VCaP (cell line): Measurements from ENCODE around the gene CPNE4.

Source experiments
- H3K27ac ChIP-seq: fragments of 450-650 bp; 2 replicates; pipeline ENCODE4 v1.5.1; 2017
- CTCF ChIP-seq: fragments of 450-650 bp; conservative IDR thresholded peaks from 2 replicates; pipeline ENCODE4 v1.5.1; 2017; ENCODE audit warnings: mild to moderate bottlenecking, moderate library complexity

Gene CPNE4

GRCh38 chr3:131743126-131743525, 291.7 kb downstream of the CPNE4 start:
- no peak overlapping the region for H3K27ac ChIP-seq
- TF ChIP-seq CTCF, result no peak

- no peak for TF ChIP-seq CTCF
- H3K27ac ChIP-seq, result peak overlapping the region; percentile 25; the same call in 1 of the 2 replicates
These were observed 295.6 kb downstream of the CPNE4 start for GRCh38 chr3:131739211-131739610.

- no peak for TF ChIP-seq CTCF
- peak overlapping the region; percentile 25; the same call in 1 of the 2 replicates for H3K27ac ChIP-seq
These were observed 296.7 kb downstream of the CPNE4 start for GRCh38 chr3:131738095-131738494.

- TF ChIP-seq CTCF, result no peak
- peak overlapping the region; percentile 44 for H3K27ac ChIP-seq
These were observed 299.3 kb downstream of the CPNE4 start for GRCh38 chr3:131735544-131735943.

GRCh38 chr3:131735116-131735515, 299.7 kb downstream of the CPNE4 start:
- peak overlapping the region; percentile 19; the same call in 1 of the 2 replicates for H3K27ac ChIP-seq
- no peak for TF ChIP-seq CTCF

GRCh38 chr3:131733086-131733841, 301.6 kb downstream of the CPNE4 start:
- no peak overlapping the region for H3K27ac ChIP-seq
- TF ChIP-seq CTCF, result no peak

- no peak overlapping the region for H3K27ac ChIP-seq
- TF ChIP-seq CTCF, result no peak
These were observed 303.1 kb downstream of the CPNE4 start for GRCh38 chr3:131731709-131732108.
